Measurements from ENCODE around the gene NUMA1. TPM values are rescaled to one million over a fixed set of nuclear protein-coding genes. Genes with fewer than 3 reads are reported as not detected.
A peak's percentile ranks its signal among the peaks of the same experiment; 100 is the strongest.

NUMA1 gene
- polyA plus RNA-seq, 4 donors = 232 to 355 (median 282) TPM

- DNase-seq (ENCODE audit: low read depth in 4 of 4, low spot score in 2 of 4) = no peak
Measured at GRCh38 chr11:71979094-71979493, 101.2 kb downstream of the NUMA1 start.

- peak in 1 of 4 donors; percentile 50 for DNase-seq (ENCODE audit: low read depth in 4 of 4, low spot score in 2 of 4)
Measured at GRCh38 chr11:71977743-71978418, 102.5 kb downstream of the NUMA1 start.

- no peak for DNase-seq (ENCODE audit: low read depth in 4 of 4, low spot score in 2 of 4)
Measured at GRCh38 chr11:71977090-71977489, 103.3 kb downstream of the NUMA1 start.

GRCh38 chr11:71976551-71976950 is 103.8 kb downstream of the NUMA1 start:
- no peak for DNase-seq (ENCODE audit: low read depth in 4 of 4, low spot score in 2 of 4)

DNA sequence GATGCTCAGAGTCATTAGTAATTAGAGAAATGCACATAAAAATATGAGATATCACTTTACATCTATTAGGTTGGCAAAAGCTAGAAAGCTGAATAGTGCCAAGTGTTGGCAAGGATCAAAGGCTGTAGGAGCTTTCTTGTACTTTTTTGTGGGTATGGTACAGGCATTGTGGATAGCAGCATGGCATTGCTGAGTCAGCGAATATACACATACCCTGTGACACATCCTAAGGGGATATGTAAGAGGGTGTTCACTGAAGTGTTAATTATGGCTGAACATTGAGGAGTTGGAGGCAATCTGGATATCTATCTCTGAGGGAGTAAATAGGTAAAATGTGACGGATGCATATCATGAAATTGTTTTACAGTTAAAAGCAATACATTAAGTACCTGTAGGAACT is 108.7 kb downstream of the NUMA1 start:
- no peak for DNase-seq (ENCODE audit: low read depth in 4 of 4, low spot score in 2 of 4)

GRCh38 chr11:71964641-71965040 is 115.7 kb downstream of the NUMA1 start:
- DNase-seq (ENCODE audit: low read depth in 4 of 4, low spot score in 2 of 4) = no peak

- no peak for DNase-seq (ENCODE audit: low read depth in 4 of 4, low spot score in 2 of 4)
Measured at GRCh38 chr11:71963468-71963867, 116.9 kb downstream of the NUMA1 start.

GRCh38 chr11:71962428-71963038 is 117.8 kb downstream of the NUMA1 start:
- DNase-seq (ENCODE audit: low read depth in 4 of 4, low spot score in 2 of 4) = no peak

DNA sequence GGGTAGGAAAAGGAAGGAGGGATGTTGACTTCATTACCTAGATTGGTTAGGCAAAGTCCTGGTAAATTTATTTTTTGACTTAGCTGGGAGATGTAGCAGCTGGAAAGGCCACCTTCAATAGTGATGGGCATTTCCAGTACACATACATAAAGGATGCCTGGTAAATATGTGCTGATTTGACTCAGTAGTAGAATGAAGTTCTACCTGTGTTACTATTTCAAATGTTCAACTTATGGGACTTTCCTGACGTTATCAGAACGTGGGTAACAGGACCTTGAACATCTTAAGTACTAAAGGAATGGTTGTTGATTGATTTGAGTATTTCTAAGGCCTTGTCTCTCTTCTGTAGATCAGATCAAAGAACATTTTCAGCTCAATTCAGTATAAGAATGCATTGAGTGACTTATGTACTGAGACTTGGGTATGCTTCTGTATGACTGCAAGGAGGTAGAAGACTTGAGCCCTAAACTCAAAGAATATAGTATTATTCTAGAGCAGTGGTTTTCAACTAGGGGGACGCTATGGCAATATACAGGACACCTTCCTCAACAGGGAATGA is 124.4 kb downstream of the NUMA1 start:
- no peak for DNase-seq (ENCODE audit: low read depth in 4 of 4, low spot score in 2 of 4)

Other genes with a start within 250 kb of the NUMA1 start
- gene DEFB108B, start 247.3 kb downstream of the NUMA1 start, polyA plus RNA-seq (ENCODE audit: insufficient read length in 4 of 4) = under 1 TPM in 1 of 4 donors, not detected in 3; 0.17 TPM
- gene DEFB131B, start 202.1 kb downstream of the NUMA1 start, polyA plus RNA-seq (ENCODE audit: insufficient read length in 4 of 4) = 1 to 10 TPM in 3 of 4 donors, not detected in 1; 1.2 to 2.3 (median 1.4) TPM
- gene XNDC1N, start 151.9 kb downstream of the NUMA1 start, polyA plus RNA-seq (ENCODE audit: insufficient read length in 4 of 4) = 1 to 10 TPM; 6.0 to 9.7 (median 8.0) TPM
- 10 to 100 TPM; 35.7 to 46.1 (median 44.3) TPM for gene RNF121, start 151.5 kb downstream of the NUMA1 start, polyA plus RNA-seq (ENCODE audit: insufficient read length in 4 of 4)
- gene IL18BP, start 81.6 kb downstream of the NUMA1 start, polyA plus RNA-seq (ENCODE audit: insufficient read length in 4 of 4) = 10 to 100 TPM in 2 of 4 donors, 1 to 10 TPM in 2; 5.1 to 15.3 (median 10.5) TPM
- 10 to 100 TPM; 20.1 to 37.3 (median 26.5) TPM for gene LRRC51, start 308 bp upstream of the NUMA1 start, polyA plus RNA-seq (ENCODE audit: insufficient read length in 4 of 4)
- 100 to 1,000 TPM; 112 to 127 (median 119) TPM for gene LAMTOR1, start 22.8 kb upstream of the NUMA1 start, polyA plus RNA-seq (ENCODE audit: insufficient read length in 4 of 4)
- not detected for gene TOMT, start 25.4 kb upstream of the NUMA1 start, polyA plus RNA-seq (ENCODE audit: insufficient read length in 4 of 4)
- gene ANAPC15, start 32.2 kb upstream of the NUMA1 start, polyA plus RNA-seq (ENCODE audit: insufficient read length in 4 of 4) = 10 to 100 TPM; 47.2 to 57.8 (median 50.2) TPM
- gene FOLR3, start 55.2 kb upstream of the NUMA1 start, polyA plus RNA-seq (ENCODE audit: insufficient read length in 4 of 4) = 1 to 10 TPM; 1.7 to 3.4 (median 2.6) TPM
- 10 to 100 TPM; 49.6 to 53.3 (median 51.3) TPM for gene FOLR1, start 111.6 kb upstream of the NUMA1 start, polyA plus RNA-seq (ENCODE audit: insufficient read length in 4 of 4)
- 10 to 100 TPM in 3 of 4 donors, 1 to 10 TPM in 1; 8.3 to 13.0 (median 11.0) TPM for gene FOLR2, start 136.3 kb upstream of the NUMA1 start, polyA plus RNA-seq (ENCODE audit: insufficient read length in 4 of 4)
- gene INPPL1, start 144.2 kb upstream of the NUMA1 start, polyA plus RNA-seq (ENCODE audit: insufficient read length in 4 of 4) = 100 to 1,000 TPM; 123 to 218 (median 160) TPM
- not detected for gene PHOX2A, start 163.6 kb upstream of the NUMA1 start, polyA plus RNA-seq (ENCODE audit: insufficient read length in 4 of 4)

Measured in left renal cortex interstitium (tissue), 4 donors.